Stimulated activated CD4-positive, alpha-beta T cell treated with anti-CD3 and anti-CD28 coated beads, Interleukin-4, amount 100 ng/mL, for 24 hours (primary cell): ENCODE measurements around the gene CTPS1.

Experiments
- DNase-seq: peaks from one replicate; pipeline ENCODE4 v3.0.0-alpha.2; 2020

Gene CTPS1

GRCh38 chr1:41028034-41028642 is 48.6 kb downstream of the CTPS1 start:
- DNase-seq, result no peak

GRCh38 chr1:41030872-41031616 is 51.5 kb downstream of the CTPS1 start:
- no peak for DNase-seq

DNA sequence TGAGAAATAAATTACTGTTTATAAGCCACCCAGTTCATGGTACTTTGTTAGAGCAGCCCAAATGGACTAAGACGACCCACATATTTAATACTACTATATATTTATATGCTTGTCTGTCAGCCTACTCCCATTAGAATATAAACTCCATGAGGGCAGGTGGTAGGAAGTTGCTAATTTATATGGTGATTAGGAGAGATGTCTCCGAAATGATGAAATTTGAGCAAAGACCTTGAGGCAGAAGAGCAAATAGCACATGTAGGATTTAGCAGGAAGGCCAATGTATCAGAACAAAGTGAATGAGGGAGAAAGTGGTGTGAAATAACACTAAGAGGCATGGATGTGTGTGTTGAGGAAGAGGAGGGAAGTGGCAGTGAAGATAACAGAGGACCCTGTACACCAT is 52.7 kb downstream of the CTPS1 start:
- DNase-seq, result no peak

GRCh38 chr1:41033272-41033671 is 53.8 kb downstream of the CTPS1 start:
- no peak for DNase-seq

DNA sequence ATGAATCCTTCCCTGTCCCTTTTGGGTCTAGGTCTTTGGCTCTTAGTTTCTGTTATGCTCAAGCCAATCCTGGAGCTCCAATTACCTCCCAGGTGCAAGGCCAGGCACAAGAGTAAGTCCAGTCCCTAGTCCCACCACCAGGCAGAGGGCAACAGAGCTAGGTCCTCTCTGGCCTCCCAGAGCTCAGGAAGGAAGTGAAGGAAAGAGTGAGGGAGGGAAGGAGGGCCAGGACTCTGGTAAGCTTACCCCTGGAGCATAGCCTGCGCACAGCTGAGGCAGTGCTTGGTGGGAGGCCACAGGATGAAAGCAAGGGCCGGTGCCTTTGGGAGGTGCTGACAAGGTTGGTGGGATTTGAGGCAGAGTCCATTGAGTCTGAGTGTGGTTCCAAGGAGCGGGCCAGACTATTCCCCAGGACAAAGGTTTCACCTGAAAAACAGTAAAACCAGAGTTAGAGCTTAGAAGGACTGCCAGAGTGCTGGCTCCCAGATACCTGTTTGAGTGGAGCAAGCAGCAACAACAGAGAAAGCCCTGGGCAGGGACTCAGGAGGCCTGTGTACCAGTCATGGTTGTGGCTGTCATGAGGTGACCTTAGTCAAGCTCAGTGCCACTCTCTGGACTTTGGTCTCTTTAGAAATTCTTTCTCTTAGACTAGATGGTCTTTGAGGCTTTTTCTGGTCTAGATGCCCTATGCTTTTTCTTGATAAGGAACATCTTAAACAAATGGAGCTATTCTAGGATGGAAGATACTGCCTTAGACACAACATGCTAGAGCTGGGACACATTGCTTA is 57.8 kb downstream of the CTPS1 start:
- no peak for DNase-seq

- no peak for DNase-seq
Measured at GRCh38 chr1:41038110-41038509, 58.6 kb downstream of the CTPS1 start.

DNA sequence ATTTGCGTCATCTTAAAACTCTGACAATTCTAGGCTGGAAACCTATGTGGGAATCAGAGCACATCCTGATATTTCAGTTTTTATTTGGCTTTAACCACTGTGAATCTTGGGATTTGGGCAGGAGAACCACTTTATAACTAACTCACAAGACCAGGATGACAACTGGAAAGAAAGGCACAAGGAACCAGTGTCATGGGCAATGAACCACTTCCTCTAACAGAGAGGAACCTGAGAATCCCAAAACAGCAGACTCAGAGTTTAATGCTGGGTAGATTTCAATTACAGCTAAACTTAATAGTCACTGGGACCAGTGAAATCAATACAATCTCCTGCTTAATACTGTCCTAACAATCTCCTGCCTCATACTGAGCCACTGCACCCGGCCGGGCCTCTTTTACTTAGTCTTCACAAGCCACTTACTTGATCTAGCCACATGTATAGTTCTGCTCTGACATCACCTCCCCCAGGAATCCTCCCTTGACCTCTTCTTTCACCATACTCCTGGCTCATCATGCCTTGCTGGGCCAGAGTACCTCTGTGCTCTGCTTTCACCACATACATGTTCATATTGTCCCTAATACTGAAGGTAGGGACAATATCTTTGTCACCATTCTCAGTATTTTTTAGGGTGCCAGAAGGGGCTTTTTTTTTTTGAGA is 62.2 kb downstream of the CTPS1 start:
- no peak for DNase-seq

GRCh38 chr1:41044187-41044586 is 64.7 kb downstream of the CTPS1 start:
- DNase-seq, result no peak

- no peak for DNase-seq
Measured at GRCh38 chr1:41045740-41046139, 66.2 kb downstream of the CTPS1 start.

- DNase-seq, result no peak
Measured at GRCh38 chr1:41046347-41046775, 66.9 kb downstream of the CTPS1 start.

GRCh38 chr1:41048540-41048939 is 69.0 kb downstream of the CTPS1 start:
- DNase-seq, result no peak

DNA sequence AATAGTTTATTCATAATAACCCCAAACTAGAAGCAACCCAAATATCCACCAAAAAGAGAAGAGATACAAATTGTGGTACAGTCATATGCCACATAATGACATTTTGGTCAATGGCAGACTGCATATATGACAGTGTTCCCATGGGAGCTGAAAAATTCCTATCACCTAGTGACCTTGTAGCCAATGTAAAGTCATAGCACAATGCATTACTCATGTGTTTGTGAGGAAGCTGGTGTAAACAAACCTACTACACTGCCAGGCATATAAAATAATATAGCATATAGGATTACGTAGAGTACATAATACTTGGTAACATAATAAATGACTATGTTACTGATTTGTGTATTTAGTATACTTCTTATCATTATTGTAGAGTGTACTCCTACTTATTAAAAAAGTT is 71.5 kb downstream of the CTPS1 start:
- no peak for DNase-seq

DNA sequence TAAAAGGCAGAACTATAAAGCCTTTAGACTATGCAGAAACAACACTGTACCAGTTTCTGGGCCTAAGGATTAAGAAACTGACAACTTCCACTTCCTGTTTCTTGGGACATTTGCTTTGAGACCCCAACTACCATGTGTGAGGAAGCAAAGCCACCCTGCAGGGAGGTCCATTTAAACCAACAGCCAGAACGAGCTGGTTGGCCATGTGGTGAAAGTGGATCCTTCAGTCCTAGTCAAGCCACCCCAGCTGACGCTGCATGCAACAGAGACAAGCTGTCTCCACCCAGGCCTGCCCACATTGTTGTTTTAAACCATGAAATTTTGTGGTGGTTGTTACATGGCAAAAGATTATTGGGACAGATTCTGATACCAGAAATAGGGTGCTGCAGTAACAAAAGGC is 73.8 kb downstream of the CTPS1 start:
- DNase-seq, result no peak

- DNase-seq, result no peak
Measured at GRCh38 chr1:41056907-41057306, 77.4 kb downstream of the CTPS1 start.
